Measurements from ENCODE around the gene YAP1.

YAP1 gene

DNA sequence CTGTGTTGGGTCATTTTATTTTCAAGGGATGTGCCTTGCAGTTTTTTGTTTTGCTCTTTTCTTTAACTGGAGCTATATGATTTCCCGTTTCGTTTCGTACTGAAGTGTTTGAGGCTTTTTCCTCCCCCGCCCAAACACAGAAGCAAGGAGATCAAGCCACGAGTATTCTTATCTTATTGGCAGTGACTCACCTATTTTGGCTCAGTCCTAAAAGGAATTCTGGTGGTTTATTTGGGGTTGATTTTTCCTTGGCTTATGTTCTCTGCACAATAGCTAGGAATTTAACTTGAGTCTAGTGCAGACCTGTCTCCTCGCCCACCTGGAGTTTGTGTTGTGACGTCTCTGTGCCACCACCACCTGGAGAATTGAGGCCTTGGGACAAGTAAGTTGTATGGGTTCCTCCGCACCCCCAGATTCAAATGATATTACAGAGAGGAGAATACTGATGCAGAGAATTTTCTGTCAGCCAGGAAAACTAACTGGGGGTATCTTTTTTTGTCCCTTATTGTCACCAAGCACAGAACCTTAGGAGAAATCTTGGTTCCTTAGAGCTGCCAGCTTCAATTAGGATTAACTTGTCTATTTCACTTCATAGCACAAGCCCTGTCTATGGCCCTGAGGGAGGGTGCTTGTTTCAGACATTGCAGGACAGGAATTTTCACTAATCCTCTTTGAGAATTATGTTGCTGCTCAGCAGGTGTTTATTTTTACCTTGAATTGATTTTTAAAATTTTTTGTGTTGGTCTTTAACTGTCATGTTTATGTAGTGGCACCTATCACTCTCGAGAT is 116.6 kb downstream of the YAP1 start:
- Histone ChIP-seq H3K27me3 (ENCODE audit: insufficient read depth, low read length) (no peaks in the 10 kb centered on the region), H3K27ac (ENCODE audit: low read depth, low read length) (peak overlapping the region; percentile 32; the same call in 1 of the 2 replicates), H3K4me3 (ENCODE audit: low read length) (no peak overlapping the region), H3K9ac (ENCODE audit: low read depth, low read length) (no peak overlapping the region), H3K36me3 (ENCODE audit: insufficient read depth, low read length) (peaks cover 65% of the 10 kb centered on the region), H3K4me1 (ENCODE audit: insufficient read depth, low read length) (peaks cover 14% of the 10 kb centered on the region), H3K9me3 (ENCODE audit: insufficient read depth, low read depth, low read length) (no peaks in the 10 kb centered on the region)
- WGBS: 94% methylated on average over 9 of the region's 9 CpGs

- Histone ChIP-seq H3K36me3 (ENCODE audit: insufficient read depth, low read length) (peaks cover 54% of the 10 kb centered on the region), H3K27ac (ENCODE audit: low read depth, low read length) (no peak overlapping the region), H3K4me3 (ENCODE audit: low read length) (no peak overlapping the region), H3K9me3 (ENCODE audit: insufficient read depth, low read depth, low read length) (no peaks in the 10 kb centered on the region), H3K27me3 (ENCODE audit: insufficient read depth, low read length) (no peaks in the 10 kb centered on the region), H3K4me1 (ENCODE audit: insufficient read depth, low read length) (peaks cover 18% of the 10 kb centered on the region), H3K9ac (ENCODE audit: low read depth, low read length) (no peak overlapping the region)
- WGBS: 89% methylated on average over 4 of the region's 4 CpGs
These were observed 119.4 kb downstream of the YAP1 start for GRCh38 chr11:102229510-102230123.

- H3K9me3 ChIP-seq (ENCODE audit: insufficient read depth, low read depth, low read length): no peaks in the 10 kb centered on the region
- H3K4me3 ChIP-seq (ENCODE audit: low read length): no peak overlapping the region
- H3K36me3 ChIP-seq (ENCODE audit: insufficient read depth, low read length): peaks cover 50% of the 10 kb centered on the region
- no peaks in the 10 kb centered on the region for H3K27me3 ChIP-seq (ENCODE audit: insufficient read depth, low read length)
- peaks cover 24% of the 10 kb centered on the region for H3K4me1 ChIP-seq (ENCODE audit: insufficient read depth, low read length)
- no peak overlapping the region for H3K9ac ChIP-seq (ENCODE audit: low read depth, low read length)
- H3K27ac ChIP-seq (ENCODE audit: low read depth, low read length): no peak overlapping the region
These were observed 119.9 kb downstream of the YAP1 start for GRCh38 chr11:102230186-102230585.

DNA sequence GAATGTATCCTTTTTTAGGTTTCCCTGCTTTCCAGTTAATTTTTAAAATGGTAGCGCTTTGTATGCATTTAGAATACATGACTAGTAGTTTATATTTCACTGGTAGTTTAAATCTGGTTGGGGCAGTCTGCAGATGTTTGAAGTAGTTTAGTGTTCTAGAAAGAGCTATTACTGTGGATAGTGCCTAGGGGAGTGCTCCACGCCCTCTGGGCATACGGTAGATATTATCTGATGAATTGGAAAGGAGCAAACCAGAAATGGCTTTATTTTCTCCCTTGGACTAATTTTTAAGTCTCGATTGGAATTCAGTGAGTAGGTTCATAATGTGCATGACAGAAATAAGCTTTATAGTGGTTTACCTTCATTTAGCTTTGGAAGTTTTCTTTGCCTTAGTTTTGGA is 120.7 kb downstream of the YAP1 start:
- Histone ChIP-seq H3K27ac (ENCODE audit: low read depth, low read length) (no peak overlapping the region), H3K36me3 (ENCODE audit: insufficient read depth, low read length) (peaks cover 47% of the 10 kb centered on the region), H3K9ac (ENCODE audit: low read depth, low read length) (no peak overlapping the region), H3K4me3 (ENCODE audit: low read length) (no peak overlapping the region), H3K9me3 (ENCODE audit: insufficient read depth, low read depth, low read length) (no peaks in the 10 kb centered on the region), H3K4me1 (ENCODE audit: insufficient read depth, low read length) (peaks cover 23% of the 10 kb centered on the region), H3K27me3 (ENCODE audit: insufficient read depth, low read length) (no peaks in the 10 kb centered on the region)
- 96% methylated on average over 4 of the region's 4 CpGs for WGBS

DNA sequence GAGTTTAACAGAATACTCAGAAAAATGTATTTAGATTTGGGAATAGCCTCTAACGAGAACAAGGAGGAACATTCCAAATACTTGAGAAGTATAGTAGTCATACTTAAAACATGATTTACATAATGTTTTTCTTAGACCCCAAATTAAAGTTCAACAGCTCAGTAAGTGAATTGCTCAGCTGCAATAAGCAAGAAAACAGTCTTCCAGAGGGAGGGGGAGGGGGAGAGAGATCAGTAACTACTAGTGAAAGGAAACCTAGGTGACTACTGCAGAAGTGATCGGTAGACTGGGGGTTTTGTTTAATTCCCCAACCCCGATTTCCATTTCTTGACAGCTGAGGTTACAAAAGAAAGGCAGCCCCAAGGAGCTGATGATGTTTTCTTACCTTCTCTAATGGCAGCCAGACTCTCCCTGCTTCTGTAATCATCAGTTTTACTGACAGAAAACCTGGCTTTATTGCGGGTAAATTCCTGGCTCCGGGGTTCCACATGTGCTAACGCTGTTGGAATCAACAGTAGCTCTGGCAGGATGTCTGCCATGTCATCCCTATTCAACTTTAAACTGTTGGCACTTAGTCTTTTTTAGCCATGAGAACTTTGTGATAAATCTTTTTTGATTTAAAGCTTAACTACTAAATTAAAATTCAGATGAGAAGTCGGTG is 124.7 kb downstream of the YAP1 start:
- no peaks in the 10 kb centered on the region for H3K27me3 ChIP-seq (ENCODE audit: insufficient read depth, low read length)
- H3K9me3 ChIP-seq (ENCODE audit: insufficient read depth, low read depth, low read length): no peaks in the 10 kb centered on the region
- H3K27ac ChIP-seq (ENCODE audit: low read depth, low read length): no peak overlapping the region
- H3K4me1 ChIP-seq (ENCODE audit: insufficient read depth, low read length): peaks cover 12% of the 10 kb centered on the region
- H3K9ac ChIP-seq (ENCODE audit: low read depth, low read length): no peak overlapping the region
- 64% methylated on average over 5 of the region's 7 CpGs for WGBS
- H3K36me3 ChIP-seq (ENCODE audit: insufficient read depth, low read length): peaks cover 19% of the 10 kb centered on the region
- no peak overlapping the region for H3K4me3 ChIP-seq (ENCODE audit: low read length)

- H3K4me1 ChIP-seq (ENCODE audit: insufficient read depth, low read length): peaks cover 12% of the 10 kb centered on the region
- no peaks in the 10 kb centered on the region for H3K27me3 ChIP-seq (ENCODE audit: insufficient read depth, low read length)
- no peak overlapping the region for H3K27ac ChIP-seq (ENCODE audit: low read depth, low read length)
- 88% methylated on average over 5 of the region's 5 CpGs for WGBS
- no peak overlapping the region for H3K9ac ChIP-seq (ENCODE audit: low read depth, low read length)
- H3K36me3 ChIP-seq (ENCODE audit: insufficient read depth, low read length): peaks cover 9% of the 10 kb centered on the region
- no peak overlapping the region for H3K4me3 ChIP-seq (ENCODE audit: low read length)
- H3K9me3 ChIP-seq (ENCODE audit: insufficient read depth, low read depth, low read length): no peaks in the 10 kb centered on the region
These were observed 127.0 kb downstream of the YAP1 start for GRCh38 chr11:102237096-102237735.

- H3K9me3 ChIP-seq (ENCODE audit: insufficient read depth, low read depth, low read length): no peaks in the 10 kb centered on the region
- H3K4me3 ChIP-seq (ENCODE audit: low read length): no peak overlapping the region
- H3K36me3 ChIP-seq (ENCODE audit: insufficient read depth, low read length): peaks cover 3% of the 10 kb centered on the region
- H3K4me1 ChIP-seq (ENCODE audit: insufficient read depth, low read length): peaks cover 12% of the 10 kb centered on the region
- no peak overlapping the region for H3K27ac ChIP-seq (ENCODE audit: low read depth, low read length)
- H3K27me3 ChIP-seq (ENCODE audit: insufficient read depth, low read length): no peaks in the 10 kb centered on the region
- no peak overlapping the region for H3K9ac ChIP-seq (ENCODE audit: low read depth, low read length)
These were observed 128.2 kb downstream of the YAP1 start for GRCh38 chr11:102238391-102238821.

- H3K4me3 ChIP-seq (ENCODE audit: low read length): no peak overlapping the region
- no peaks in the 10 kb centered on the region for H3K36me3 ChIP-seq (ENCODE audit: insufficient read depth, low read length)
- peaks cover 10% of the 10 kb centered on the region for H3K4me1 ChIP-seq (ENCODE audit: insufficient read depth, low read length)
- no peaks in the 10 kb centered on the region for H3K9me3 ChIP-seq (ENCODE audit: insufficient read depth, low read depth, low read length)
- 97% methylated on average over 2 of the region's 2 CpGs for WGBS
- no peak overlapping the region for H3K9ac ChIP-seq (ENCODE audit: low read depth, low read length)
- no peak overlapping the region for H3K27ac ChIP-seq (ENCODE audit: low read depth, low read length)
- H3K27me3 ChIP-seq (ENCODE audit: insufficient read depth, low read length): no peaks in the 10 kb centered on the region
These were observed 129.2 kb downstream of the YAP1 start for GRCh38 chr11:102239448-102239847.

- H3K9ac ChIP-seq (ENCODE audit: low read depth, low read length): no peak overlapping the region
- no peak overlapping the region for H3K27ac ChIP-seq (ENCODE audit: low read depth, low read length)
- 96% methylated on average over 5 of the region's 6 CpGs for WGBS
- no peaks in the 10 kb centered on the region for H3K36me3 ChIP-seq (ENCODE audit: insufficient read depth, low read length)
- no peaks in the 10 kb centered on the region for H3K9me3 ChIP-seq (ENCODE audit: insufficient read depth, low read depth, low read length)
- H3K4me1 ChIP-seq (ENCODE audit: insufficient read depth, low read length): peaks cover 6% of the 10 kb centered on the region
- H3K4me3 ChIP-seq (ENCODE audit: low read length): no peak overlapping the region
- H3K27me3 ChIP-seq (ENCODE audit: insufficient read depth, low read length): no peaks in the 10 kb centered on the region
These were observed 129.7 kb downstream of the YAP1 start for GRCh38 chr11:102239911-102240310.

DNA sequence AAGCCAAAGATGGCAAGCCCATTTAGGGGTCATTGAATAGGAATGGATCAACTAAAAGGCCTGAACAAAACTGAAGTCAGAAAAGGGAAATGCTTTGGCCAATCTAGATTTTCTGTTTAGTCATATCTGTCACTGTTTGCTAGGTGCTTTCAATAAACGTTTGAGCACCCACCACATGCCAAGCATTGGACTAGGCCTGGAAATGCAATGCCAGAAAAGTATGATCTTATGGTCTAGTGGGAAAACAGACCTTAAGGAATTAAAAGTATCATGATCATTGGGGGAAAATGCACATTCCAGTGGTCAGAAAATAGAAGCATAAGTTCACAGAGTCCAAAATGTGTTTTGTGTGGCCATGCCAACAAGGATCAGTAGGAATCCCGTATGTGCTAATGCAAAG is 130.3 kb downstream of the YAP1 start:
- WGBS: 90% methylated on average over 2 of the region's 2 CpGs
- H3K9ac ChIP-seq (ENCODE audit: low read depth, low read length): no peak overlapping the region
- H3K27ac ChIP-seq (ENCODE audit: low read depth, low read length): no peak overlapping the region

GRCh38 chr11:102241026-102241425 is 130.8 kb downstream of the YAP1 start:
- Histone ChIP-seq H3K9me3 (ENCODE audit: insufficient read depth, low read depth, low read length) (no peaks in the 10 kb centered on the region), H3K4me1 (ENCODE audit: insufficient read depth, low read length) (no peaks in the 10 kb centered on the region), H3K4me3 (ENCODE audit: low read length) (no peak overlapping the region), H3K27ac (ENCODE audit: low read depth, low read length) (no peak overlapping the region), H3K9ac (ENCODE audit: low read depth, low read length) (no peak overlapping the region), H3K27me3 (ENCODE audit: insufficient read depth, low read length) (no peaks in the 10 kb centered on the region), H3K36me3 (ENCODE audit: insufficient read depth, low read length) (no peaks in the 10 kb centered on the region)
- 78% methylated on average over 1 of the region's 1 CpG for WGBS

More for the DNA sequence above, 130.3 kb downstream of the YAP1 start:
- Histone ChIP-seq H3K4me1 (ENCODE audit: insufficient read depth, low read length) (no peaks in the 10 kb centered on the region), H3K27me3 (ENCODE audit: insufficient read depth, low read length) (no peaks in the 10 kb centered on the region), H3K9me3 (ENCODE audit: insufficient read depth, low read depth, low read length) (no peaks in the 10 kb centered on the region), H3K36me3 (ENCODE audit: insufficient read depth, low read length) (no peaks in the 10 kb centered on the region), H3K4me3 (ENCODE audit: low read length) (no peak overlapping the region)

Data from HUES64 (cell line).